ENCODE data around the gene OMG. TPM values are rescaled to one million over a fixed set of nuclear protein-coding genes. Genes with fewer than 3 reads are reported as not detected.

OMG gene
- total and polyA plus RNA-seq, 3 donors from 2014 or later, result 0.95 TPM; not detected in 2

- no peaks in the 10 kb centered on the region for H3K4me1 ChIP-seq
- DNase-seq, result no peak
- no peak for TF ChIP-seq POLR2A (IDR thresholded peaks at IDR 0.05)
- TF ChIP-seq CTCF (IDR thresholded peaks at IDR 0.05), result no peak
- intact Hi-C loops (cut with DNase I; ENCODE audit: low total_unique reads), result no loop called here
- H3K36me3 ChIP-seq (ENCODE audit: low read depth, missing control alignments), result no peaks in the 10 kb centered on the region
- 89 to 92% methylated on average over 1 of the region's 1 CpG for whole genome bisulfite sequencing, 2 donors
- H3K27ac ChIP-seq, result no peak overlapping the region
- no peaks in the 10 kb centered on the region for H3K27me3 ChIP-seq
- H3K4me3 ChIP-seq, result no peak overlapping the region
- H3K9me3 ChIP-seq, result no peaks in the 10 kb centered on the region
Observed at GRCh38 chr17:31295489-31295871, 1.6 kb downstream of the OMG start.

DNA sequence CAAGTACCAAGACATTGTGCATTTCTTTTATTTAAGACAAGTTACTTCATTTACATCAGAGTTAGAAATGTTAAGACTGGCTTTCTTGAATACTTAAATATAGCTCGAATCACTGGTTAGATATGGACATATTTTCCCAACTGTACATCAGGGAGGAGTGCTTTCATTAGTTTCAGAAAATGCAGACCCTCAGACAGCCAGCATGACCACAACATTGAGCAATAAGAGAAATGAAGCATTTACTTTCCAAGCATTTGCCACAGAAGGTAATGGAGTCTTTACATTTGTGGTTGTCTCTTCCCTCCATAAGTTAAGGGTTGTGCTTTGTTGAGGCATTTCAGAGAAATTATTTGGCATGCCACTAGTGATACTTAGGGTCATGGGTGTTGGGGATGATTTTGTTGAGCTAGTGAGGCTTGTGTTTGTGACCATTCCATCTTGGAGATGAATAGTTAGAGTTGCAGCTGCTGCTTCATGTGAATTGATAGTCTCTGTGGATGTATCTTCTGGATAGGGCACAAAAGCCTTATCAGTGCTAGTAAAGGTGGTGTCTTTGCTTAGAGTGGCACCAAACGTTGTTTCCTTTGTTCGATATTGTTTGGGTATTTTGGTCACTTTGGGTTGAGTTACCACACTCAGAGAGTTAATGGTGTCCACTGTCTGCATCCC is 2.1 kb downstream of the OMG start:
- no peaks in the 10 kb centered on the region for H3K27me3 ChIP-seq
- H3K4me1 ChIP-seq, result no peaks in the 10 kb centered on the region
- H3K36me3 ChIP-seq (ENCODE audit: low read depth, missing control alignments), result no peaks in the 10 kb centered on the region
- intact Hi-C loops (cut with DNase I; ENCODE audit: low total_unique reads), result no loop called here
- DNase-seq, result no peak
- TF ChIP-seq CTCF (IDR thresholded peaks at IDR 0.05), result no peak
- no peak for TF ChIP-seq POLR2A (IDR thresholded peaks at IDR 0.05)
- no peak overlapping the region for H3K4me3 ChIP-seq
- no peak overlapping the region for H3K27ac ChIP-seq
- 87% methylated on average over 3 of the region's 3 CpGs for WGBS, 2 donors
- H3K9me3 ChIP-seq, result no peaks in the 10 kb centered on the region

- intact Hi-C loops (cut with DNase I; ENCODE audit: low total_unique reads), result no loop called here
- Histone ChIP-seq H3K36me3 (ENCODE audit: low read depth, missing control alignments) (no peaks in the 10 kb centered on the region), H3K27ac (no peak overlapping the region), H3K4me1 (no peaks in the 10 kb centered on the region), H3K9me3 (no peaks in the 10 kb centered on the region), H3K4me3 (no peak overlapping the region), H3K27me3 (no peaks in the 10 kb centered on the region)
- TF ChIP-seq CTCF (IDR thresholded peaks at IDR 0.05) (no peak), POLR2A (IDR thresholded peaks at IDR 0.05) (no peak)
- WGBS, 2 donors, result 90 to 93% methylated on average over 3 of the region's 3 CpGs
- no peak for DNase-seq
Observed at GRCh38 chr17:31294231-31294630, 2.8 kb downstream of the OMG start.

GRCh38 chr17:31293581-31293980 is 3.5 kb downstream of the OMG start:
- Histone ChIP-seq H3K4me3 (no peak overlapping the region), H3K9me3 (no peaks in the 10 kb centered on the region), H3K27ac (no peak overlapping the region), H3K27me3 (no peaks in the 10 kb centered on the region), H3K36me3 (ENCODE audit: low read depth, missing control alignments) (no peaks in the 10 kb centered on the region), H3K4me1 (no peaks in the 10 kb centered on the region)
- TF ChIP-seq POLR2A (IDR thresholded peaks at IDR 0.05), result no peak
- no peak for TF ChIP-seq CTCF (IDR thresholded peaks at IDR 0.05)
- DNase-seq, result no peak
- intact Hi-C loops (cut with DNase I; ENCODE audit: low total_unique reads), result no loop called here
- 93 to 95% methylated on average over 2 of the region's 2 CpGs for WGBS, 2 donors

DNA sequence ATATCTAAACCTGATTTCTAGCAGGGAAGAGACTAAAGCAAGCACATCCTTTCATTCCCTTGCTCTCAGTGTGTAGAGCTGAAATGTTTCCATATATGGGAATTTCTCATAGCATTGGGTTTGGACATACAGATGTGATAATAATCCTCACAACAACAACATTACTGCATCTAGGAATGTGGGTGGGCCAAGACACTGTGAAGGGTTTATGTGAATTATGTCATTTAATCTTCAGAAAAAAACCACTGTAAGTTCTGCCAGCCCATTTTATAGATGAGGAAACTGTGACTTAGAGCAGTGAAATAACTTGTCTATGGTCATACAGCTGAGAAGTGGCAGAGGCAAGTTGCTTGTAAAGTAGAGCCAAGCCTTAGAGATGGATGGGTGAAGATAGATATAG is 5.2 kb downstream of the OMG start:
- Histone ChIP-seq H3K27me3 (no peaks in the 10 kb centered on the region), H3K4me1 (no peaks in the 10 kb centered on the region), H3K4me3 (no peak overlapping the region), H3K9me3 (no peaks in the 10 kb centered on the region), H3K36me3 (ENCODE audit: low read depth, missing control alignments) (no peaks in the 10 kb centered on the region), H3K27ac (no peak overlapping the region)
- no peak for DNase-seq
- TF ChIP-seq POLR2A (IDR thresholded peaks at IDR 0.05) (no peak), CTCF (IDR thresholded peaks at IDR 0.05) (no peak)
- intact Hi-C loops (cut with DNase I; ENCODE audit: low total_unique reads), result no loop called here

Measured in testis (tissue), 3 donors.